M059J (cell line): ENCODE results near the gene ASB1. TPM values are rescaled to one million over a fixed set of nuclear protein-coding genes. Genes with fewer than 3 reads are reported as not detected.
"Not testable (repeated sequence)": the region's sequence is repeated elsewhere in the genome, so short reads cannot be mapped to it uniquely, and the experiment has no call there.

ENCODE experiments used
- DNase-seq: peaks from one replicate; pipeline ENCODE4 v3.0.0-alpha.2; 2012; ENCODE audit warnings: low read depth
- total RNA-seq: library from RNA; depleted of rRNA; stranded (reverse); fragments of >200 nt; shearing (Covaris generic); gene quantifications from 2 replicates; pipeline ENCODE4 v1.2.3, GENCODE V29; 2014

ASB1 gene
- total RNA-seq, 1 experiment from 2014 or later: 17.2 TPM

DNA sequence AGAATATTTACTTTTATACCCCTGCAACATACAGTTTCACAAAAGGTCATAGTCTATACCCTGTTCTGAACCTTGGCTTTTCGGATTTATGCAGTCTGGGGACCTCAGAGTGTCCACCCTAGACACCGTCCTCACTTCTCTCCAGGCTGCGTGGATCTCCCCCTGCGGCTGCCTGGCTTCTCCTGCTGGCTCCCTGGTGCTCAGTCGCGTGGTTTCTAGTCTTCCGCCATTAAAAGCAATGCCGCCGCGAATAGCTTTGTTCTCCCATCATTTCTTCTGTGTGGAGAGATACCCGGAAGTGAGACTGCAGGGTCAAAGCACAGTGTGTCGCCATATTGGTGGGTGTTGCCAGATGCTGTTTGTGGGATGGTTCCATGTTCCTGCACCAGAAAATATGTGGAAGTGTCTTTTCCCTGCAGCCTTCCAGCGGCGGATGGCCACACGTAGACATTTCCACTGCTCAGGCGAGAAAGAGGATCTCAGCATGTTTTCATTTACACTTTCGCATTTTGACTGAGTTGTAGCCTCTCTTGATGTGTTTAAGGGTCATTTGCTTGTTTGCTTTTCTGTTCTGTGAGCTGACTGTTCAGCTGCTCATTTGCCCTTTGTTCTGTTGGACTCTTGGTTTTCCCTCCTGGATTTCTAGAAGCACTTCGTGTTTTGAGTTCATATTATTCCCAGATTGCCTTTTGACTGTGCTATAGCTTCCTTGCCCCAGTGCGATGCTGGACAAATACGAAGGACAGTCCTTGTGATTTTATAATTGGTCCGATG, 22.9 kb upstream of the ASB1 start:
- no peak for DNase-seq

DNA sequence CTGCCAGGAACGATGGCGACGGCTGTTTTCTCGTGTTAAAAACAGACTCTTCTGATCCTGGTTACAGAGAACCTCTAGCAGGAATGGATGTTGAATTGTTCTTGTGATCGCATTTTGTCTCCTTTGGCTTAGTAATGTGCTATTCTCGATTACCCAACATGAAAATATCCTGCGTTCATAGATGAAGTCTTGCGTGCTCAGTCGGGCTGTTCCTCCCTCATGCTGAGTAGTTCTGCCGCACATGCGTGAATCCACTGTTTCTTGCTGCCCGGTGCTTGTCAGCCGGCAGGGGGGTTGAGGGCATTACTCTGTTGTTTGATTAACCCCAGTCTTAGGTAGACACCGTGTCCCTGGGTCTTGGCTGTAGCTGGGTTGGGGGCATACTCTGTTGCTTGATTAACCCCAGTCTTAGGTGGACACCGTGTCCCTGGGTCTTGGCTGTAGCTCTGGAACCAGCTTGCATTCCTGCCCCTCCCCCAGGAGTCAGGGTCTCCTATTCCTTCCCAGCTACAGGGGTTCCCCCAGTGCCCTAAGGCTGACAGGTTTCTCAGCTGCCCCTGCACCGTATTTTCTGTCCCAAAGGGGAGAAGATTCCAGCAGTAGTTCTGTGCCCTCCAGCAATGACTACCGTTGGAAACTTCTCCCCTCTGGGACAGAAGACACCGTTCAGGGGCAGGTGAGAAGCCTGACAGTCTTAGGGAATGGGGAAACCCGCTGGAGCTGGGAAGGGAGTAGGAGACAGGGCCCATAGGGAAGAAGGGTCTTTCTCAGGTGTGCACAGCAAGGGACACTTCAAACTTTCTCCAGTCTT, 22.1 kb upstream of the ASB1 start:
- DNase-seq: no peak

DNA sequence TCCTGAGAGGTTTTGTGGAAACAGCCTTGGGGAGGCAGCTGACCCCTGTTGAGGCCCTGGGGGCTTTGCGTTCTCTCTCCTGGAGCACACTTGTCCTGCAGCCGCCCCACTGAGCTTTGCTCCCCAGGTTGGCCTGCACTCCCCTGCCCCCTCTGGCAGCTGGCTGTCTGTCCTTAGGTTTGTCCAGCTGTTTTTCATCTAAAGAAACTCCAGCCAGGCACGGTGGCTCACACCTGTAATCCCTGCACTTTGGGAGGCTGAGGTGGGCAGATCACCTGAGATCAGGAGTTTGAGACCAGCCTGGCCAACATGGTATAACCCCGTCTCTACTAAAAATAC, 21.5 kb upstream of the ASB1 start:
- not testable (repeated sequence) for DNase-seq

DNA sequence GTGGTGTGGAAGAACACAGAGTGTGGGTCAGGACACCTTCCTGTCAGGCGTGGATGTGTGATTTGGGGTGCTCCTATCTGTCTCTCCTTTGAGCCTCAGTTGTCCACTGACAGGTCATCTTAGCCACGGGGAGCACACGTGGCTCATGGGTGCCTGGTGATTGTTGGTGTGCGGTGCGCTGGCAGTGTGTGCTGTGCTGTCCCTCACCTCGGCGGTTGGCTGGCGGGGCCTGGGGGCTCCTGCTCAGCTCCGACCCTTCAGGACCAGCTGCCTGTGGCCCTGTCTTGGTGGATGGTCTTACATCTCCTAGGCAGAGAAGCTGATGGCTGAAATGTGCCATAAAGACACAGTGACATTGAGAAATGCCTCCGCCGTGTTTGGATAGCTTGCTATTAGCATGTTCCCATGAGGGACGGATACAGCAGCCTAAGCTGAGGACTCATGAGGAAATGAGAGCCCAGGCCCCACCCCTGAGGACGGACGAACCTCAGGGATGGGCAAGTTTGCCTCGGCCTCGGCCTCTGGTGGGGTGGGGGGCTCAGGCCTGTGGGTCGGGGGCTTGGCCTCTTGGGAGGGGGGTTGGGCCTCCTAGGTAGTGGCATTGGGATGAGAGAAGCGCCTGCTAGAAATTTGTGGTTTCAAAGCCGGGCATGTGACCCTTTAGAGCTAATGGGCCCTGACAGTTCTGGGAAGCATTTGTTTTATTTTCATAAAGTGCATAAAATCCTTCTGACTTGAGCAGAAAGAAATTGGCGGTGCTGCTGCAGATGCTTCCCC, 20.3 kb upstream of the ASB1 start:
- DNase-seq: no peak

DNA sequence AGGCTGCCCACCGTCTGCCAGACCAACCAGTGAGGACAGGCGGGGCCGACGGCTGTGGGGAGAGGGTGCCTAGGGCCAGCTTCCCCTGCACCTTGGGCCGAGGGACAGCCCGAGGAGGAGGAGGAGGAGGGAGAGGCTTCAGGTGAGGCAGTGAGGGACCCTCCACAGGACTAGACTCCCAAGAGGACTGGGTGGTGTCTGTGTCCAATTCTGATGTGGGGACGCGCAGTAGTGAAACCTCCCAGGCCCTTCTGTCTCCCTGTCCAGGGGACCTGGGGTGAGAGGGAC, 19.8 kb upstream of the ASB1 start:
- DNase-seq: no peak

DNA sequence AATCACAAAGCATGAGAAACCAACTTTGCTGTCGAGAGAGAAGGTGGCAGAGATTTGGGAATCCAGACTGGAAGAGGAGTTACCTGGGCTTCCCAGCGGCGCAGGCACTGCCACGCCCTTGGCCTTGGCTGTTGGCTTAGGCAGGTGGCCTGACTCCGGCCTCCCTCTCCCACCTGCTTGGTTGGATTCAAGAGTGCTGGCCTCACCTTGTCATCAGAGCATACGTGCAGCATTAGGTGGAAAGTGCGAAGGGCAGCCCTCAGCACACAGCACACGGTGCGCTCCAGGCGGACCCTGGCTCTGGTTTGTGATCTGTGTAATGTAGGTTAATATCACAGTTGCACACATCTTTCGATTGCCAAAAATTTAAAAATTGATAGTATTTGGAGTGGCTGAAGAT, 19.2 kb upstream of the ASB1 start:
- DNase-seq: no peak

DNA sequence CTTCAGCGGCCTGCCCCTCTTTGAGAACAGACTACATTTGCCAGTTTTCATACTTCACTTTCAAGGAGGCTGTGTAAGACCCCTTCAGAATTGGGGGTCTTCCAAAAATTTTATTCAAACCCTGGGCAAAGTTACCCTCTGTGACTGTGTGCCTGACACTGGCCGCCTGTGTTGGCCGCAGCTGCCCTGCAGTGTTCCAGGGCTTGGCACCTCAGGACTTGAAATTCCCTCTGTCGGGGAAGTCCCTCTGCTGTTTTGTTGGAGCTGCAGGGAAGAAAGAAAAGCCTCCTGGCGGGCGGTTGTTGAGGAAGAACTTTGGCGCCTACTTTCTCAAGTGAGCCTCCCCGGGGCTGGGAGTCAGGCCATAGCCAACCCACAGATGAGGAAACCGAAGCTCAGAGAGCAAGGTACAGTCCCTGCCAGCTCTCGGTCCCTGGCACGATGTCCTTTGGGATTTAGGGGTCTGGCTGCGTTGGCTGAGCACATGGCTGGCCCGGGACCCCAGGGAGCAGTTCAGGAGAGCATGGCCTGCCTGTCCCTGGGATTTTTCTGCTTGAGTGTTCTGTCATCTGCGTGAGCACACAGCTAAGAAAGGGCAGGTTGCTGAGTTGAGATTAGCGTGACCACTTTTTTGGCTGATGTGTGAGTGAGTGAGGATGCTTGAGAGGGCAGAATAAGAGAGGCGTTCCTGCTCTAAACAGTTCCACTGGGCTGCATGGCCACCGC, 17.9 kb upstream of the ASB1 start:
- DNase-seq: no peak

DNA sequence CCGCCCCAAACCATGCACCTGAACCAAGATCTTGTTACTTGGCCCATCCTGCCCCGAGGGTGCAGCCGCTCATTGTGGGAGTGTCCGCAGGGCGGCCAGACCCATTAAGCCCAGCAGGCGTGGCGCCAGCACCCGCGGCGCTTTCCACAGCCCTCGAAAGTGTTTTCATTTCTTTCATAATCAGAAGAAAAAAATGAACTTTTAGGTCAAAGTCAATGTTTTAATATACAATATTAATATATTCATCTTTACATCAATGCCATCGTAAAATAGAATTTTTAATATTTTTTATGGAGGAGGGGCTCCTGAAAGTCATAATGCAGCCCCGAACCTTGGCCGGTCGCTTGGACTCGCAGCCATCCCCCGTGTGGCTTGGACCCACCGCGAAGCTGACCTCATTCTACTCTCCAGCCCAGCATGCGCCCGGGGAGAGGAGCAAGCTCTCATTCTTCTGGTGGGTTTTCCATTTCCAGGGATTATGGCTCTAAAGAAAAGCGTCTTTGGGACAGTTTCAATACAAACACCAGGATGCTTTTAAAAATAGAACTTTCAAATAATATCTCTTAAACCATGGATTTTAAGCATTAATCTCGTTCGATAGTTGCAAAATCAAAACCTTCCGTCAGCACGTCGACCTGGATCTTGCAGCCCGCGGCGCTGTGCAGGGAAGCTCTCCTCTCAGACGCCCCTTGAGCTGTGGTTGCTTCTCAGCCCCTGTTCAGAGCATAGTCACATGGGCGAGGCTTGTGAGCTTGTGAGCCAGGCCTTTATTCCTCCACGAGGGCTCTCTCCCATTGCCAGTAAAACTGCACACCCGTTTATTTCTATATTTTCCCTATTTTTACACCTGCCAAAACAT, 17.2 kb upstream of the ASB1 start:
- DNase-seq: no peak

DNA sequence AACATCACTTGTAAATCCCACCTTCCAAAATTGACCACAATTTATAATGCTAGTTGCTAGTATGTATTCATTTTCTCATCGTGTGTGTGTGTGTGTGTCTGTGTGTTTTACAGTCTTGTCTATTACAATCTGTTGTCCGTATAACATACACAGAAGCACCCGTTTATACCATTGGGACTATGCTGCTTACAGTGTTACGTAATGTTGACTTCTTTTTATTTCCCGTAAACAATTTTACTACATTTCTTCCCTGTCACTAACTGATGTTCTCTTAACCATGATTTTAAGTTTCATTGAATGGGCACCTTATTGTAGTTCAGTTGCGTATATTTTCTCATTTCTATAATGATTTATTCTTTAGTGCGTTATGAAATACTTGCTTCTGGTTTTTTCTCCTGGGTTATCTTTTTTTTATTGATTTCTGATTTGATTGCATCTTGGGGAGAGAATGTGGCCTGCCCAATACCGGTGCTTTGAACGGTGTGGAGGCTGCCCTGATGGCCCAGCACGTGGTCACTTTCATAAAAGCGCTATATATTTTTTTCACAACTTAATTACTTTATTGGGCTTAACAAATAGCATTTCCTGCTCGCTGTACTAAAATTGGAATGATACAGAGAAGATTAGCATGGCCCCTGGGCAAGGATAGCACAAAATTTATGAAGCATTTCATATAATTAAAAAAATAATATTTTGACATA, 14.5 kb upstream of the ASB1 start:
- no peak for DNase-seq

DNA sequence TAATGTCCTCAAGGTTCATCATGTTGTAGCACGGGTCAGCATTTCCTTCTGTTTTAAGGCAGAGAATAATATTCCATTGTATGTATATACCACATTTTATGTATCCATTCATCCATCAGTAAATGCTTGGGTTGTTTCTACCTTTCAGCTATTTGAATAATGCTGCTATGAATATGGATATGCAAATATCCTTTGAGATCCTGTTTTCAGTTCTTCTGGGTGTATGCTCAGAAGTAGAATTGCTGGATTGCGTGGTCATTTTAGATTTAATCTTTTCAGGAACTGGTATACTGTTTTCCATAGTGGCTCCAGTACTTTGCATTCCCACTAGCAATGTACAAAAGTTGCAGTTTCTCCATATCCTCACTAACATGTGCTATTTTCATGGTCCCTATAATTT, 13.4 kb upstream of the ASB1 start:
- no peak for DNase-seq

DNA sequence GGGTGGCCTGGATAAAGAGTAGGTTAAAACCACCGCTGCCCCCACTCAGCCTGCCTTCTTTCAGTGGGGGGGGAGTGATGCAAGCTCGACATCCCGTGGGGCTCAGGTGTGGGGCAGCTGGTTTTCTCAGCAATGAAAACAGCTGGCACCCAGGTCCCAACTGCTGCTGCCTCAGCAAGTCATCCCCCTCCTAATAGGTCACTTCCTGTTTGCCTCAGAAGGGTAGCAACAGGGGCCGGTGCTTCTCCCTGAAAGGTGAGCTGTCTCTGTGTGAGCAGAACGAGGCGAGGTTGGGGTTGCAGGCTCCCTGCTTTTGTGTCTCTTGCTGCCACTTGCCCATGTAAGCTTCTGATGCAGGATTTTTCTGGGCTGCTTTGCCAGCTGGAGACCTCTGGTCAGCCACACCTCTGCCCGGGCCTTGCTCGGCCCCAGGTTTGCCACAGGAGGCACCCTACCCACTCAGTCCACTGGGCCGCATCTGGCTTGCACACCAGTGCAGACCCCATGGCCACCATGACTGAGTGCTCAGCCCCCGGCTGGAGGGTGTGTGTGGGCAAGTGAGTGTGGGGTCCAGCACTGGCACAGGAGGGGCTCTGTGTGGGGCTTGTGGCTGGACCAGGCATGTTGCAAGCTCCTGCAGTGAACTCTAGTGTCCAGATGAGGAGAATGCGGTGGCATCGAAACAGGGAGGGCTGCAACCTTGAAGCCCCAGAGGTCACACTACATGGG, 11.5 kb upstream of the ASB1 start:
- no peak for DNase-seq

DNA sequence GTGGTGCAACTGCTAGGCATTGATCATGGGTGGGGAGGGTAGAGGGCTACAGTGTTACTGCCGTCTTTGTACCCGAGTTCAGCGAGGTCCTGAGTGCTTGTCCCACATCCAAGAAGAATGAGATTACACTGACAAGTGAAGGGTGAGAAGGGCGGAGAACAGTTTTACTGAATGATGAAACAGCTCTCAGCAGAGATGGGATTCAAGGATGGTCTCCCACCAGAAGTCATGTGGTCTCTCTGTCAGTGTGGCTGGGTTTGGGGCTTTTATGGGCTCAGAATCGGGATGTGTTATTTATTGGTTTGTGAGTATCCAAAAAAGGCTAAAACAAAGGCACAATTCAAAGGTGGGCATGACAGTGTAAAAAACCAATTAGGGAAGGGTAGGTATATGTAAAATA, 10.8 kb upstream of the ASB1 start:
- no peak for DNase-seq

DNA sequence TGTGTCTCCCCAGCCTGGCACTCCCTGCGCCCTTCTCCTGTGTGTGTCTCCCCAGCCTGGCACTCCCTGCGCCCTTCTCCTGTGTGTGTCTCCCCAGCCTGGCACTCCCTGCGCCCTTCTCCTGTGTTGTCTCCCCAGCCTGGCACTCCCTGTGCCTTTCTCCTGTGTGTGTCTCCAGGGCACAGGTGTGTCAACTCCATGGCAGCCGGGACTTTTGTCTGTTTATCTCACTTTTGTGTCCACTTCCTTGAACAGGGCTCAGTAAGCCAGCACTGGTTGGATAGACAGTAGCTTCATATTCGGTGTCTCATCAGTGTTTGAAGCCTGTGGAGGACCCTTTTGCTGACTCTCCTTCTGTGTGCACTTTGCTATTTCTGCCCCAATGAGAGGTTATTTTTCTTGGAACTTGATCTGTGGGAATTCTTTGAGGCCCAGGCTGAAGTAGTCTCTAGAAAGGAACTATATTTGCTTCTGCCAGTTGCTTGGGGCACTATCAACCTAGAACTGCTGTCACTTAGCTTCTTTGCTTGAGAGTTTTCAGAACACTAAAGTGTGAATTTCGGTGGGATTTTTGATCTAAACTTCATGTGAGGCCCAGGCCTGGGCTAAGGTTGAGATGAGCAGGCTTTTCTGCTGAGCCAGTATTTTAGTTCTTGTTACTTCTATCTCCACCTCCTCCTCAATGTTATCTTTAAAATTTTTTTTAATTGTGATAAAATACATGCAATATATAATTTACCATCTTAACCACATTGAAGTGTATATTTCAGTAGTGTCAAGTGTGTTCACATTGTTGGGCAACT, 8.3 kb upstream of the ASB1 start:
- no peak for DNase-seq

DNA sequence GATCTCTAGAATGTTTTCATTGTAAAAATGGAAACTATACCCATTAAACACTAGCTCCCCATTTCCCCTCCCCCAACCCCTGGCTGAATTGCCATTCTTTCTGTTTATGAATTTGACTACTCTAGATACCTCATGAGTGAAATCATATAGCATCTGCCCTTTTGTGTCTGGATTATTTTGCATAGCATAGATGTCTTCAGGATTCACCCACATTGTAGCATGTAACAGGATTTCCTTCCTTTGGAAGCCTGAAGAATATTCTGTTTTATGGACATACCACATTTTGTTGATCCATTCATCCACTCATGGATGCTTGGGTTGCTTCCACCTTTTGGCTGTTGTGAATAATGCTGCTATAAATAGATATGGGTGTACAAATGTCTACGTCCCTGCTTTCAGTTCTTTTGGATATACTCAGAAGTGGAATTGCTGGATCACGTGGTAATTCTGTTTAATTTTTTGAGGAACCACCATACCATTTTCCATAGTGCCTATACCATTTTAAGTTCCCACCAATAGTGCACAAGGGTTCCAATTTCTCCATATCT, 7.7 kb upstream of the ASB1 start:
- no peak for DNase-seq

DNA sequence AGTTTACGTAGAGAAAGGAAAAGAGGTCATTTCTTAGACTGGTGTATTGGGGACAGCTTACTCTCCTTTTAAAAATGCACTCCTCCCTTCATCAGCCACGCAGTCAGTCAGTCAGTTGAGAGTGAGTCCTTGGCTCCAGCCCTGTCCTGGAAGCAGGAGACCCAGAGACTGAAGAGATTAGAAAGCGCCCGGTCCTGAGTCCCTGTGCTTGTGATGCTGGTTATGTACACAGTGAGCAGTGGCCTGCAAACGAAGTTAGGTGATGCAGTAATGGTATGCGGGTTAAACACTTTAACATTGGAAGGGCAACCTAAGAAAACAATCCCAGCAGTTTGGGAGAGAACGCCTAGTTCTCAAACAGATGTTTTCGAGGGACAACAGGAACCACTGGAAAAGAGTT, 6.3 kb upstream of the ASB1 start:
- DNase-seq: no peak

DNA sequence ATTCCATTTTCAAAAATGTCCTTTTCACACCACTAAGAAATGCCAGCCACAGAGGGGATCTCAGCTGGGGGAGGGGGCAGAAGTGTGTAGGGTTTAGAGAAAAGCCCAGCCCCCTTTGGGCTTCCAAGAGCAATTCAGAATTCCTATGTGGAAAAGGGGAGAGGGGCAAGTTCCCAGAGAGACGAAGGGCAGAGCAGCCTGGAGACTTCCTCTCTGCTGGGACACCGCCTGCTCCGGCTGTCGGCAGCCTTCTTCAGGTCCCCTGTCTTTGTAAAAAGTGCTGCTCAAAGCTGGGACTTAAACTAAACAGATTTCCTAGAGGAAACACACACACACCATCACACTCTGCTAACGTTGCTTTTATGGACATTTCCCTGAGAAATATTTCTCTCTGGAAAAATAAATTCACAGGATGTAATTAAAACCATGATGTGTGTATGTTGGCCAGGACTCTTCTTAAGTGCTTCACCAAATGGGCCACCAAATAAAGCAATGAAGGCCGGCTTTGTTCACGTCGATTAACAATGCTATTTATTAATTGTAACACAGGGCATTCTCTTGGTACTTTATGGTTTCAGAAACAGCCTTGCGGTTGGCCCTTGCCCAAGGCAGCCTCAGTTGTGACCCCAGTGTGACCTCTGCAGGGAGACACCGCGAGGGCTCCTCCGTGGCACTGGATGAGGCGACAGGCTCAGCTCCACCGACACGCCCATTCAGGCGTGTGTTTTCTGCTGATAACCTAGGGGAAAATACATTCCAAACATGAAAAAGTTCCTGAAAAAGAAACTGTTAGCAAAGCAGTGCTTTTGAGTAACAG, 5.6 kb upstream of the ASB1 start:
- no peak for DNase-seq

DNA sequence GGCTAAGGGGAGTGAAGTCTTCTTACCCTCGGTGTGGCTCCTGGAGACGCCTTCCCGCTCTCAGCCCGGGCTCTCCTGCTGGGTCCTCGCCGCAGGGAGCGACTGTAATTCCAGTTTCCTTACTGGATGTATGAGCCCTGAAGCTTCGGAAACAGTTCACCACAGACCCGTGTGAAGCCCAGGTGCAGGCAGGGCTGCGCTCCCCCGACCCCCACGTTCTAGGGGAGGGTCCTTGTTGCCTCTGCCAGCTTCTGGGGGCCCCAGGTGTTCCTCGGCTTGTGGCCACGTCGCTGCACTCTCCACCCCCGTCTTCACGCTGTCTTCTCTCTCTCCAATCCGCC, 5.1 kb upstream of the ASB1 start:
- no peak for DNase-seq

DNA sequence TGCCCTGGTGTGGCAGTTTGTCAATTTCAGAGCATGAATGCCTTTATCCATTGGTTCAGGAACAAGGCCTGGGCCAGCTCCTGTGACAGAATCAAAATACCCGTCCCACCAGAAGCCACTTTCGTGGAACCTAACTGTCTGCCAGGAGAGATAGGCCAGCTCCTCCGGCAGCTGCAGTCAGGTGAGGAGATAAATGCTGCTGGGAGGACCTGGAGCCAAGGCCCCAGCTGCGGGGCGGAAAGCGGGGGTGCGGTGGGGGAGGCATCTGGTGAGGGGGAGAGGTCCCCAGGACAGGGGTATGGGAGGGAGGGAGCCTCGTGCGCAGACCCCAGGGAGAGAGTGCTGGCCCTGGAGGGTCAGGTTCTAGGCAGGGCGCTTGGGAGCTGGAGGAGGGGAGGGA, 4.4 kb upstream of the ASB1 start:
- DNase-seq: no peak
